ELR (cell line): ENCODE data around the gene MED13L.

Experiments used
- DNase-seq: peaks from one replicate; pipeline ENCODE4 v3.0.0-alpha.2; 2015; ENCODE audit warnings: low read depth

Gene MED13L

DNA sequence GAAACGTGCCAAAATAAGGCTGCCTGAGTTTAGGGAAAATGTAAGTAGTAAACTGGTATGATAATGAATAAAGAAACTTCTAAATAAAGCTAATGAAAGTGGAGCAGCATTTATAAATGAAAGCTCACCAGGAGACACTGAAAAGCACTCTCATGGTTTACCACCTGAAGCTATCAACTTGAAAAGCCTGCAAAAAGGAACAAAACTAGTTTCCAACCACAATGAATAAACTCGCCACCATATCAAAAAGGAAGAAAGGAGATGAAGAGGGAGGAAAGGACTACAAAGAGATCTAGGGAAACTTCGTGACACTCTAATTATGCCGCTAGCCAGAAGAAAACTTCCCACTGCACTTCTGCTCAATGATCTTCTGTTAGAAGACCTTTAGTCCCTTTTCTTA is 66.7 kb downstream of the MED13L start:
- no peak for DNase-seq

DNA sequence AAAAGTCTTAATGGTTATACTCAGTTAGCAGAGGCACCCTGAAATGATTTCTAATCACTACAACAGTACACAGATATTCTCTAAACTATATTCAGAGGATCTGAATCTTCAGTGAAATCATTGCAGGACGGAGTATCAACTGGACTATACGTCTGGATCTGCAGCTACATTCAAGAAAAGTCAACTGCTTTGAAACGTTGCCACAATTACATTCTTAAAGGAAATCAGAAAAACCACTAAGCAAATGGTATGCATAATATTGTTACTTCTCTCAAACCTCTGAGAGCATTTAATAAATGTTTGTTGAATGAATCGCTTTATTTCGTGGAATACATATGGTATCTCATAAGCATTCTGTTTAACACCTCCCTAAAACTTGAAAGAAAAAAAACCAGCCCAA is 67.4 kb downstream of the MED13L start:
- DNase-seq = no peak

DNA sequence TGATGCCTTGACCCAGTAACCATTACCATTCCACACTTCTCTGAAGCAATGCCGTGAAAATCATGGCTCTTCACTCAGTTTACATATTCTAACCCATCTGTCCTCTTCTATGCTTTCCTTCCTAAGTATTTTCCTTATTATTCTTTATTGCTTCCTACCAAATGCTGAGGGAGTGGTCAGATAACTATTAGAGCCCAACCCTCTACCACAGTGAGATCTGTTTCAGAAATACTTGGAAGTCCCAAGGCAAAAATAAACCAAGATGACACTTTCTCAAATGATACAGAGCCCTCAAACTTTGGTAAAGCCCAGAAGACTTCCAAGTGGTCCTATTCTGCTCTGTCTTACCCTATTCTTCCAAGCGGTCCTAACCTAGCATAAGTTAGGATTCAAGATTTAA is 68.0 kb downstream of the MED13L start:
- no peak for DNase-seq

- DNase-seq = no peak
These were observed 70.2 kb downstream of the MED13L start for GRCh38 chr12:116207274-116207673.

DNA sequence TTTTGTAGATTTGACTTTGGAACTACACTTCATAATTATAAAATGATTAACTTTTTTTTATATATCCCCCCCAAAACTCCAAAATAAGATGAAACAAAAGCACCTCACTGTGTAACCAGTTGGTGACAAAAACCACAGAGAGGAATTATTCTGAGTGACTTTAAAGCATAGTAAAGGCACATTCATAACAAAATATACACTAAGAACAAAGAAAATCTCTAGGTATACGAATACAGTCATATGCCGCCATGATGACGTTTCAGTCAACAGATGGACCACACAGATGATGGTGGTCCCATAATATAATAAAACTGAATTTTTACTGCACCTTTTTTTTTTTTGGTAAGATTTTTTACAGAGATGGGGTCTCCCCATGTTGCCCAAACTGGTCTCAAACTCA is 70.7 kb downstream of the MED13L start:
- DNase-seq = no peak

DNA sequence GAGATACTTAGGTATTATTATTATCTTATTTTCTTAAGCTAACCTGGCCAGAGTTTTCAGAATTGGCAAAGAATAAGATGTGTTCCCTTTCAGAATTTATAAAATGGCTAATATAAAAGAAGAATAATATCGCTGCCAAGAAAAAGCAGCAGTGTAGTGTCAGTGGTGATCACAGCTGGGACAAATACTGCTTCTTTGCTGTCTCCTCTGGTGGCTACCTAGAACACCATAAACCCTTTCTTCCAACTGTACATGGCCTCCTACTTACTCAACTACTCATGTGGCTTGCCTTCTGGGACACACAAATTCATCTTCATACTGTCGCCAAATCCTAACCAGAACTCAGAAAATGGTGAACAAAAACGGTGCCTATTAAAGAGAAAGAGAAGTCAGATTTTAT is 72.7 kb downstream of the MED13L start:
- DNase-seq = no peak

DNA sequence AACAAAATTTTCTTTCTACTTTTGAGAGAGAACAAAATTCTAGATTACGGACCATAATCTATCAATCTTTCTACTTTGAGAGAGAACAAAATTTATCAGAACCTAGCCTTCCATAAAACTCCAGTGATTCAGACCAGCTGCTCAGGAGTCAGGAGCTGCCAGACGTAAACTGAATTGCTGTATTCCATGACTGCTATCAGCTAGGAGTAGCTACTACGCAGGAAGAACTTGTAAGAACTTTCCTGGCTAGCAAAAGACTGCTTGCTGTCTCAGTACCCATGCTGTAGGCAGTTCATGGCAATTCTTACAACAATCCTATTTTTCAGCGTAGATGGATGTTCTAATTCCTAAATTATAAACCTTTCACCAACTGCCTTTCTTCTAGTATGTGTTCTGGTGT is 73.3 kb downstream of the MED13L start:
- DNase-seq = no peak

DNA sequence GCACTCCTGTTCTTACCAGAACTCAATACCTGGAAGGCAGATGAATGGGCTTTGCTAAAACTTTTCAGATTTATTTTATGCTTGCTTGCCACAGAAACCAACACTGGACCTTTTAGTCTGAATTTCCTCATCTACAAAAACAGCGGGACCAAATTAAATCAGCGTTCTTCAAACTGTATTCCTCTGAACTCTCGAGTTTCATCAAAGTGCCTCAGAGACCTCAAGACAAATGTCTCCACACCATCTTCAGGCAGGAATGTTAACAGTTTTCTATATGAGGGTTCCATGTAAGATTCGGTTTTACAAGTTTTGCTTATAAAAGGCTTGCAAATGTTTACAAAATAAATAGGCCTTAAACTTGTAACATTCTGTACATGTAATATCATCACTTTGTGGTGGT is 74.6 kb downstream of the MED13L start:
- DNase-seq = peak; percentile 29

GRCh38 chr12:116202433-116202832 is 75.1 kb downstream of the MED13L start:
- DNase-seq = no peak

DNA sequence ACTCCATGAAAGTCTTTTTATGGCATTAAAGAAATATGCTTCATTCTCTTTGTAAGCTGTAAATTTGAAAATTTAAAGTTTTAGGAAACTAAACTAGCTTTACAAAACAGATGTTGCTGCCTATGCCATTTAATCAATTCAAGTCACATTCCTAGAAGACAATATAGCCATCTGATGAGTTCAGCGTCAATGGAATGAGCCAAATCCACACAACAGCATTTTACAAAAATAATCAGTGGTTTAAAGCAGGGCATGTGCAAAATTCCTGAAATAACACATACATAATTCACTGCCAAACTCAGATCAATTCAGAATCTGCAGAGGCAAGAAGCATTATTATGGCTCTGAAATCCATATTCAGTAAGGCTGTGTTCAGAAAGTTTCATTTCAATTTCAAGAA is 75.6 kb downstream of the MED13L start:
- peak; percentile 56 for DNase-seq

GRCh38 chr12:116201359-116201758 is 76.1 kb downstream of the MED13L start:
- no peak for DNase-seq

DNA sequence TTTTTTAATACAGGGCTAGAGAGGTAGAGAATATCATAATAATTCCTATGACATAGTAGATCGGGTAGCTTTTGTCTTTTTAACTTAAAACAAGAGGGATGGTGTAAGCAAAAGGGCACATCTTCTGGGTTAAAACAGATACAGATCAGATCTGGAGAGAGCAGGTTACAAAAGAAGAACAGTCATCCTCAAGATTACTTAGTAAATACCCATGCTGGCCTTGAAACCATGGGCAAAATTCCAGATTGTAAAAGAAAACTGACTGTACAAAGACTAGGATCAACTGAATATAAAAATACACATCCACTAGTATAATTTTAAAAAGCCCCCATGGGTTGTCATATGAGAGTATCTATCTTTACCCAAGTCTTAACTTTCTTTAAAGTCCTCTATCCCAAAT is 76.7 kb downstream of the MED13L start:
- DNase-seq = peak; percentile 48

GRCh38 chr12:116199160-116199706 is 78.3 kb downstream of the MED13L start:
- DNase-seq = no peak

DNA sequence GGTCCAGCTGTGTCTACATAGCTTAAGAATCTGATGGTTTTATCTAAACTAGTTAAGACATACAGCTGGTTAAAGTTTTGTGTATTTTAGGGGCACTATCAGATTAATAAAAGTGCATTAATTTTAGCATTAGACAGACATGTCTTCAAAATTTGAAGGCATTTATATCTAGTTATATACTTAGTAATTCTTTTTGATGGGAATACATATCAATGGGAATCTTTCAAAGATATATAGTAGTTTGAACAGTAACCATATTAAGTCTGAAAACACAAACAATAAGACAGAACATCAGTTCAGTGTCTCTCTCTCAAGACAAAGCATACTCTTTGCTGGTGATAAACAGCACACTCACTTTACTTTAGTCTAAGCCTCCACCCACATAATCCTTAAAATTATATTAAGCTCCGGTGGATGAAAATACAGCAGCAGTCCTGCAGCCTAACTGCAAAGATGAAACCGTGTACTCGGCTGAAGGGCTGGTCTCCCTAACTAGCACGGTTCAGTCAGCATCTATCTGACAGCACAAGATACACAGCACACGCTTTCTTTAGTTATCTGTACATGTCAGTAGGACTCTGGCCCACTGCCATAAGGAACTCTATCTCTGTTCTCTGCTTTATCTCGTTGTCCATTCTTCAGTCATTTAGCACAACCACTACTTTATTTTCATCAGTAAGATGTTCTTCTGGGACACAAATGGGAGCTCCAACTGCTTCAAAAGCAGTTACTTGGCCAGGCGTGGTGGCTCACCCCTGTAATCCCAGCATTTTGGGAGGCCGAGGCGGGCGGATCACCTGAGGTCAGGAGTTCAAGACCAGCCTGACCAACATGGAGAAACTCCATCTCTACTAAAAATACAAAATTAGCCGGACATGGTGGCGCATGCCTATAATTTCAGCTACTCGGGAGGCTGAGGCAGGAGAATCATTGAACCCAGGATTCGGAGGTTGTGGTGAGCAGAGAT is 80.5 kb downstream of the MED13L start:
- DNase-seq = no peak

GRCh38 chr12:116196226-116196625 is 81.3 kb downstream of the MED13L start:
- DNase-seq = no peak

DNA sequence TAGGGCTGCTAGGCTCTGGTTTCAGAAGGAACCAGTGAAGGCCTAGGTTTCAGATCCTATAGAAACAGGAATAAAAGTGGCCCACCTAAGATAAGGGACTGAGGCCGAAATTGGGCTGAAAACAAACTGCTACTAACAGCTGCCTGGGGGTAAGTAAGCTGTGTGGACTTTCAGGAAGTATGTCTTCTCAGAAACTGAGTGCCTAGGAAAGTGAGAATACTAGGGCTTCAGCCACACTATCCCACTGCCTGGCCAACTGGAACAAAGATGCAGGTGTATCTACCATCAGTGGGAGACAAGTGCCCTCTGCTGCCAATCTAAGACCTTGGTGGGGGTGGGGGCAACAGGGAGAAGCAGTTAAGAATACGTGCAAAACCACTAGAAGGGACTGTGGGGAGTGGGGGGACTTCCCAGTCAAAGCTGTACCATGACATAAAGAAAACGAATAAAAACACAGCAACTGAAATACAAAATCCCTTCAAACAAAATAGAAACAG is 82.5 kb downstream of the MED13L start:
- DNase-seq = no peak

DNA sequence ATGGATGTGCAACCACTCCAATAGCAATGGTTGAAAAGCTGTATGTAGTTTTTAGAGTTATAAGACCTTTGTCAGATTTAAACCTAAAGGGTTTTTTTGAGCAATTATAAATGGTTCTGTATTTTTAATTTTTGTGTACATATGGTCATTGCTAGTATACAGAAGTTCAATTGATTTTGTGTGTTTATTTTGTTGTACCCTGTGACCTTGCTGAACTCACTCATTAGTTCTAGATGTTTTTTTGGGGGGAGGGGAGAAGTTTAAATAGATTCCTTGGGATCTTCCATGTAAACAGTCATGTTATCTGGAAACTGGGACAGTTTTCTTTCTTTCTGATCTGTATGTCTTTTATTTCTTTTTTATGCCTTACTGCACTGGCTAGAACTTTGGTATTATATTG is 87.8 kb downstream of the MED13L start:
- DNase-seq = no peak

GRCh38 chr12:116188581-116188980 is 88.9 kb downstream of the MED13L start:
- DNase-seq = no peak

GRCh38 chr12:116187151-116187511 is 90.4 kb downstream of the MED13L start:
- no peak for DNase-seq

GRCh38 chr12:116186482-116187150 is 90.9 kb downstream of the MED13L start:
- DNase-seq = no peak

DNA sequence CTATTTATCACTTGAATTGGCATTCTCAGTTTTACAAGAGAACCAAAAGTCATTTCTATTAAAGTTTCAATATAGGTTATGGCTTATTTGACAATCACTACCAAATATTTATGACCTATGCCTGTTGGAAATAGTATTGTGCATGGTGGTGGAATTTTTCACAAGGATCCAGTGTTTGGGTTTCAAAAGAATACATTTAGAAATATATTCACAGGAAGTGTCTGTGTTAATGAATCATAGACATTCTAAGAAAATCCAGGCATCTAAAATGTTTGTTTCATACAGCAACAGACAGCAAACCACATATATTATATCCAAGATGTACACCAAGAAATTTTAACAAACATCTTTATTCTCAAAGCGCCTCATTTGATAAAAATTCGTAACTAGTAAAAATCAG is 92.7 kb downstream of the MED13L start:
- peak; percentile 58 for DNase-seq

- peak; percentile 25 for DNase-seq
These were observed 93.8 kb downstream of the MED13L start for GRCh38 chr12:116183741-116184141.
